ENCODE results near the gene CHRND. TPM values are rescaled to one million over a fixed set of nuclear protein-coding genes. Genes with fewer than 3 reads are reported as not detected.

The CHRND gene
- total RNA-seq, 3 donors from 2014 or later = not detected

GRCh38 chr2:232534940-232535651, 9.1 kb downstream of the CHRND start:
- intact Hi-C loops (cut with DNase I; ENCODE audit: low total_unique reads) = no loop called here

GRCh38 chr2:232535761-232536530, 10.0 kb downstream of the CHRND start:
- Histone ChIP-seq H3K27ac (no peak overlapping the region), H3K4me1 (no peaks in the 10 kb centered on the region), H3K4me3 (no peak overlapping the region), H3K9me3 (peaks cover 0 to 6% of the 10 kb centered on the region in 2 donors), H3K36me3 (no peaks in the 10 kb centered on the region), H3K27me3 (peaks cover 0 to 18% of the 10 kb centered on the region in 2 donors)
- intact Hi-C loops (cut with DNase I; ENCODE audit: low total_unique reads) = no loop called here
- TF ChIP-seq CTCF (IDR thresholded peaks at IDR 0.05) (no peak), POLR2A (IDR thresholded peaks at IDR 0.05) (no peak), POLR2AphosphoS5 (IDR thresholded peaks at IDR 0.05) (no peak)
- no peak for DNase-seq (ENCODE audit: low spot score in 2 of 2)

More at GRCh38 chr2:232534940-232535651, 9.1 kb downstream of the CHRND start:
- H3K9me3 ChIP-seq = peaks cover 0 to 6% of the 10 kb centered on the region in 2 donors
- TF ChIP-seq CTCF (IDR thresholded peaks at IDR 0.05) (no peak), POLR2A (IDR thresholded peaks at IDR 0.05) (no peak), POLR2AphosphoS5 (IDR thresholded peaks at IDR 0.05) (no peak)
- no peak overlapping the region for H3K4me3 ChIP-seq
- no peaks in the 10 kb centered on the region for H3K36me3 ChIP-seq
- H3K27ac ChIP-seq = no peak overlapping the region
- H3K4me1 ChIP-seq = no peaks in the 10 kb centered on the region
- no peak for DNase-seq (ENCODE audit: low spot score in 2 of 2)
- H3K27me3 ChIP-seq = peaks cover 0 to 11% of the 10 kb centered on the region in 2 donors

- H3K4me1 ChIP-seq = no peaks in the 10 kb centered on the region
- H3K4me3 ChIP-seq = no peak overlapping the region
- peaks cover 0 to 18% of the 10 kb centered on the region in 2 donors for H3K27me3 ChIP-seq
- H3K27ac ChIP-seq = no peak overlapping the region
- peaks cover 0 to 6% of the 10 kb centered on the region in 2 donors for H3K9me3 ChIP-seq
- TF ChIP-seq POLR2AphosphoS5 (IDR thresholded peaks at IDR 0.05) (no peak), POLR2A (IDR thresholded peaks at IDR 0.05) (no peak), CTCF (IDR thresholded peaks at IDR 0.05) (no peak)
- no peak for DNase-seq (ENCODE audit: low spot score in 2 of 2)
- intact Hi-C loops (cut with DNase I; ENCODE audit: low total_unique reads) = no loop called here
- H3K36me3 ChIP-seq = no peaks in the 10 kb centered on the region
Observed at GRCh38 chr2:232537079-232537478, 11.1 kb downstream of the CHRND start.

DNA sequence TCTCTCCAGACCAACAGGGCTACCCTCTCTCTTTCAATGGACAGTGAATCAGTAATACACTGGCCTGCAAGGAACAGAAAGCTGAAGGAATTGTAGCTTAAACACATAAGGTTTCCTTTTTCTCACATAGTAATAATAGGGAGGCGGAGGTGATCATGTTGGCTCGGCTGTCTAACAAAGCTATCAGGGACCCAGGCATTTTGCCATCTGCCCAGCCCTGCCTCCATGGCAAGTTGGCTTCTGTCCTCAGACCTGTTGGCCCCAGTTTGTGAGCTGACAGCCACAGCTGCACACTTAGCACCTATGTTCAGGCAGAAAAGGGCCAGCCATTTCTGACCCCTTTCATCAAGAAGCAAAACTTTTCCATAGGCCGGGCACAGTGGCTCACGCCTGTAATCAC, 11.5 kb downstream of the CHRND start:
- no peak for DNase-seq (ENCODE audit: low spot score in 2 of 2)
- intact Hi-C loops (cut with DNase I; ENCODE audit: low total_unique reads) = no loop called here
- no peak overlapping the region for H3K27ac ChIP-seq
- peaks cover 0 to 18% of the 10 kb centered on the region in 2 donors for H3K27me3 ChIP-seq
- H3K4me1 ChIP-seq = no peaks in the 10 kb centered on the region
- TF ChIP-seq CTCF (IDR thresholded peaks at IDR 0.05) (no peak), POLR2AphosphoS5 (IDR thresholded peaks at IDR 0.05) (no peak), POLR2A (IDR thresholded peaks at IDR 0.05) (no peak)
- H3K4me3 ChIP-seq = no peak overlapping the region
- peaks cover 0 to 6% of the 10 kb centered on the region in 2 donors for H3K9me3 ChIP-seq
- H3K36me3 ChIP-seq = no peaks in the 10 kb centered on the region

- H3K36me3 ChIP-seq = no peaks in the 10 kb centered on the region
- peaks cover 0 to 6% of the 10 kb centered on the region in 2 donors for H3K9me3 ChIP-seq
- H3K4me3 ChIP-seq = no peak overlapping the region
- H3K4me1 ChIP-seq = no peaks in the 10 kb centered on the region
- no peak for DNase-seq (ENCODE audit: low spot score in 2 of 2)
- intact Hi-C loops (cut with DNase I; ENCODE audit: low total_unique reads) = no loop called here
- no peak overlapping the region for H3K27ac ChIP-seq
- peaks cover 0 to 18% of the 10 kb centered on the region in 2 donors for H3K27me3 ChIP-seq
- TF ChIP-seq CTCF (IDR thresholded peaks at IDR 0.05) = no peak
- no peak for TF ChIP-seq POLR2AphosphoS5 (IDR thresholded peaks at IDR 0.05)
- no peak for TF ChIP-seq POLR2A (IDR thresholded peaks at IDR 0.05)
Observed at GRCh38 chr2:232538671-232539070, 12.7 kb downstream of the CHRND start.
